HEK293T (cell line): ENCODE results near the gene B3GNT8.

Experiments
- CTCF ChIA-PET: fragments of 350-600 bp; formaldehyde crosslinking; extraction: SDS; loops from one replicate; lab custom pipeline; 2021; ENCODE audit warnings: antibody characterized with exemption, inconsistent platforms; lab: Yijun Ruan, JAX
- POLR2A ChIA-PET: fragments of 350-600 bp; formaldehyde crosslinking; extraction: SDS; loops from one replicate; lab custom pipeline; 2020; ENCODE audit warnings: antibody characterized with exemption, inconsistent platforms; lab: Yijun Ruan, JAX
- DNase-seq: peaks from one replicate; pipeline ENCODE4 v3.0.0; 2012; ENCODE audit warnings: mixed read lengths; ENCODE audit errors: extremely low spot score
- ARNT ChIP-seq: fragments of 450-650 bp; IDR thresholded peaks from 2 replicates; pipeline ENCODE4 v1.6.1; 2017; ENCODE audit warnings: mild to moderate bottlenecking
- BHLHE40 ChIP-seq: fragments of 450-650 bp; IDR thresholded peaks from 2 replicates; pipeline ENCODE4 v1.6.1; 2016; ENCODE audit warnings: mild to moderate bottlenecking, moderate library complexity, borderline replicate concordance
- CTBP1 ChIP-seq: fragments of 450-650 bp; IDR thresholded peaks from 2 replicates; pipeline ENCODE4 v1.6.1; 2016; ENCODE audit warnings: borderline replicate concordance
- ELF4 ChIP-seq: fragments of 450-650 bp; IDR thresholded peaks from 2 replicates; pipeline ENCODE4 v1.6.1; 2017; ENCODE audit warnings: antibody characterized with exemption
- FOXA1 ChIP-seq: fragments of 450-650 bp; IDR thresholded peaks from 2 replicates; pipeline ENCODE4 v1.6.1; 2016; ENCODE audit warnings: mild to moderate bottlenecking
- FOXK2 ChIP-seq: fragments of 450-650 bp; IDR thresholded peaks from 2 replicates; pipeline ENCODE4 v1.6.1; 2016; ENCODE audit warnings: mild to moderate bottlenecking
- FOXM1 ChIP-seq: fragments of 450-650 bp; IDR thresholded peaks from 2 replicates; pipeline ENCODE4 v1.6.1; 2017; ENCODE audit warnings: mild to moderate bottlenecking, borderline replicate concordance
- HDGF ChIP-seq: fragments of 450-650 bp; IDR thresholded peaks from 2 replicates; pipeline ENCODE4 v1.6.1; 2017; ENCODE audit warnings: antibody characterized with exemption, borderline replicate concordance
- L3MBTL2 ChIP-seq: fragments of 450-650 bp; conservative IDR thresholded peaks from 2 replicates; pipeline ENCODE4 v1.6.1; 2016; ENCODE audit warnings: mild to moderate bottlenecking
- LEF1 ChIP-seq: fragments of 450-650 bp; IDR thresholded peaks from 2 replicates; pipeline ENCODE4 v1.6.1; 2017; ENCODE audit warnings: mild to moderate bottlenecking, borderline replicate concordance
- NFRKB ChIP-seq: fragments of 450-650 bp; IDR thresholded peaks from 2 replicates; pipeline ENCODE4 v1.6.1; 2016; ENCODE audit warnings: mild to moderate bottlenecking, moderate library complexity
- PKNOX1 ChIP-seq: fragments of 450-650 bp; IDR thresholded peaks from 2 replicates; pipeline ENCODE4 v1.6.1; 2016
- SP1 ChIP-seq: fragments of 450-650 bp; IDR thresholded peaks from 2 replicates; pipeline ENCODE4 v1.6.1; 2017
- SUZ12 ChIP-seq: fragments of 450-650 bp; IDR thresholded peaks from 2 replicates; pipeline ENCODE4 v1.6.1; 2016; ENCODE audit warnings: mild to moderate bottlenecking
- TARDBP ChIP-seq: fragments of 450-650 bp; IDR thresholded peaks from 2 replicates; pipeline ENCODE4 v1.6.1; 2016
- ZNF384 ChIP-seq: fragments of 450-650 bp; IDR thresholded peaks from 2 replicates; pipeline ENCODE4 v1.6.1; 2016

Gene B3GNT8

GRCh38 chr19:41399091-41399490, 28.1 kb downstream of the B3GNT8 start:
- DNase-seq: no peak
- ChIA-PET CTCF (no interaction called here), POLR2A (interaction anchor here (0.9 to 1.9 kb wide), 2 partner anchors 10 to 40 kb away, joined by 5 to 8 read pairs; partner anchors contain the start of gene DMAC2)
- TF ChIP-seq SUZ12 (no peak), FOXK2 (no peak), TARDBP (no peak)

GRCh38 chr19:41398598-41398997, 28.6 kb downstream of the B3GNT8 start:
- no peak for DNase-seq
- ChIA-PET CTCF (no interaction called here), POLR2A (interaction anchor here (0.9 to 1.9 kb wide), 3 partner anchors 10 to 41 kb away, joined by 3 to 8 read pairs (median 5); partner anchors contain the start of gene DMAC2)

GRCh38 chr19:41398050-41398418, 29.1 kb downstream of the B3GNT8 start:
- CTCF ChIA-PET: no interaction called here
- TF ChIP-seq ZNF384: no peak
- no peak for TF ChIP-seq BHLHE40
- TF ChIP-seq FOXM1: no peak
- no peak for TF ChIP-seq NFRKB
- TF ChIP-seq ELF4: no peak
- DNase-seq: no peak
- POLR2A ChIA-PET: interaction anchor here (1.0 to 1.9 kb wide), 2 partner anchors 11 to 42 kb away, joined by 3 to 8 read pairs; partner anchors contain the start of gene DMAC2

More at GRCh38 chr19:41398598-41398997, 28.6 kb downstream of the B3GNT8 start:
- no peak for TF ChIP-seq LEF1
- no peak for TF ChIP-seq NFRKB
- TF ChIP-seq BHLHE40: no peak
- no peak for TF ChIP-seq CTBP1
- TF ChIP-seq ZNF384: no peak
- TF ChIP-seq SP1: no peak
- TF ChIP-seq FOXK2: no peak
- no peak for TF ChIP-seq SUZ12
- TF ChIP-seq L3MBTL2: no peak
- no peak for TF ChIP-seq PKNOX1
- no peak for TF ChIP-seq FOXA1

GRCh38 chr19:41397086-41398049, 29.8 kb downstream of the B3GNT8 start, which contains the start of the genes BCKDHA and EXOSC5:
BCKDHA (plus strand) TSS chr19:41397818; CDS start chr19:41397828, 10 bp downstream.
EXOSC5 (minus strand) TSS chr19:41397359; CDS start chr19:41397328, 31 bp downstream.
- POLR2A ChIA-PET: interaction anchor here (1.0 kb wide), 1 partner anchor 42 kb away, joined by 3 read pairs; the partner anchor contains the start of gene DMAC2
- CTCF ChIA-PET: no interaction called here
- peak; percentile 99 for DNase-seq
- TF ChIP-seq NFRKB (peak; percentile 93), ARNT (peak; percentile 25; the same call in 1 of the 2 replicates), PKNOX1 (peak; percentile 26; the same call in 1 of the 2 replicates), SP1 (no peak), FOXA1 (no peak), L3MBTL2 (peak; percentile 96), ELF4 (peak; percentile 68), LEF1 (no peak), FOXK2 (peak; percentile 97)

GRCh38 chr19:41395355-41395754, 31.8 kb downstream of the B3GNT8 start:
- TF ChIP-seq BHLHE40 (no peak), LEF1 (no peak), ZNF384 (no peak), FOXK2 (no peak), SP1 (no peak), NFRKB (no peak), FOXM1 (no peak), HDGF (no peak), L3MBTL2 (no peak), PKNOX1 (no peak), FOXA1 (no peak), TARDBP (no peak), ELF4 (no peak), CTBP1 (no peak), SUZ12 (no peak), ARNT (no peak)
- ChIA-PET CTCF (no interaction called here), POLR2A (interaction anchor here (0.6 to 1.4 kb wide), 2 partner anchors 9 to 39 kb away, joined by 3 read pairs; no protein-coding TSS in a partner anchor)
- DNase-seq: no peak

GRCh38 chr19:41392775-41393174, 34.4 kb downstream of the B3GNT8 start:
- TF ChIP-seq HDGF (no peak), ZNF384 (no peak), NFRKB (no peak), ELF4 (no peak), FOXK2 (no peak)
- DNase-seq: no peak
- ChIA-PET POLR2A (interaction anchor here (1.4 kb wide), 1 partner anchor 28 kb away, joined by 3 read pairs; no protein-coding TSS in a partner anchor), CTCF (no interaction called here)
